OCI-LY7 (cell line): ENCODE data around the gene FUT3. TPM values are rescaled to one million over a fixed set of nuclear protein-coding genes. Genes with fewer than 3 reads are reported as not detected.

Experiments
- BruUV-seq: library from RNA; stranded (reverse); fragments of 400-500 nt; replicated peaks from 2 replicates; lab custom pipeline; 2021; lab: Mats Ljungman, UMichigan
- CTCF ChIA-PET: fragments of 300-600 bp; sonication (Branson Sonifier 250); formaldehyde crosslinking; loops from one replicate; lab custom pipeline; 2022; ENCODE audit warnings: antibody characterized with exemption; ENCODE audit not compliant: unreplicated experiment; lab: Charles Lee
- POLR2A ChIA-PET: fragments of 300-600 bp; sonication (Branson Sonifier 250); formaldehyde crosslinking; loops from one replicate; lab custom pipeline; 2022; ENCODE audit warnings: antibody characterized with exemption; lab: Charles Lee
- DNase-seq: peaks from one replicate; pipeline ENCODE4 v3.0.0-alpha.2; 2015; ENCODE audit warnings: low spot score
- H2AFZ ChIP-seq: fragments of 200-600 bp; sonication (generic), shearing (Covaris generic); 2 replicates; pipeline ENCODE4 v1.6.1; 2014; ENCODE audit warnings: mild to moderate bottlenecking, antibody characterized with exemption, low read length, moderate library complexity
- H3K27ac ChIP-seq: fragments of 200-600 bp; sonication (generic); 2 replicates; pipeline ENCODE4 v1.5.1; 2014; ENCODE audit warnings: mixed run types, low read depth, mild to moderate bottlenecking, moderate library complexity, low read length, inconsistent platforms; ENCODE audit not compliant: poor library complexity, severe bottlenecking
- H3K36me3 ChIP-seq: fragments of 200-600 bp; sonication (generic); 2 replicates; pipeline ENCODE4 v1.6.1; 2014; ENCODE audit warnings: mild to moderate bottlenecking, antibody characterized with exemption, low read length, moderate library complexity, mixed read lengths; ENCODE audit not compliant: insufficient read depth
- H3K4me1 ChIP-seq: fragments of 200-600 bp; sonication (generic); 2 replicates; pipeline ENCODE4 v1.5.1; 2014; ENCODE audit warnings: mild to moderate bottlenecking, low read length; ENCODE audit not compliant: insufficient read depth, poor library complexity, severe bottlenecking
- H3K4me2 ChIP-seq: fragments of 200-600 bp; sonication (generic); 2 replicates; pipeline ENCODE4 v1.6.1; 2014; ENCODE audit warnings: mild to moderate bottlenecking, low read length
- H3K4me3 ChIP-seq: fragments of 200-600 bp; sonication (generic); 2 replicates; pipeline ENCODE4 v1.5.1; 2014; ENCODE audit warnings: mild to moderate bottlenecking, low read depth, low read length; ENCODE audit not compliant: poor library complexity, severe bottlenecking
- H3K79me2 ChIP-seq: fragments of 200-600 bp; sonication (generic); 2 replicates; pipeline ENCODE4 v1.6.1; 2016; ENCODE audit warnings: low read depth, mild to moderate bottlenecking, low read length, moderate library complexity, mixed read lengths; ENCODE audit not compliant: insufficient read depth
- H3K9me2 ChIP-seq: fragments of 200-600 bp; sonication (generic); 2 replicates; pipeline ENCODE4 v1.6.1; 2016; ENCODE audit warnings: mild to moderate bottlenecking, low read length, mixed read lengths; ENCODE audit not compliant: insufficient read depth
- H3K9me3 ChIP-seq: fragments of 200-600 bp; sonication (generic); 2 replicates; pipeline ENCODE4 v1.6.1; 2014; ENCODE audit warnings: mild to moderate bottlenecking, mixed run types, low read length, mixed read lengths
- H4K20me1 ChIP-seq: fragments of 200-600 bp; sonication (generic); 2 replicates; pipeline ENCODE4 v1.6.1; 2014; ENCODE audit warnings: mild to moderate bottlenecking, antibody characterized with exemption, low read length, moderate library complexity, mixed read lengths; ENCODE audit not compliant: insufficient read depth
- EZH2phosphoT487 ChIP-seq: fragments of 200-600 bp; sonication (generic); IDR thresholded peaks from 2 replicates; pipeline ENCODE4 v1.6.1; 2018; ENCODE audit warnings: low read depth, borderline replicate concordance, mild to moderate bottlenecking, mixed run types, antibody characterized with exemption, low read length, moderate library complexity, mixed read lengths
- intact Hi-C: fragments of 100-400 bp; cut with micrococcal nuclease; formaldehyde crosslinking; loops from one replicate; pipeline ENCODE4 v1.10.0; 2022; ENCODE audit not compliant: unreplicated experiment
- total RNA-seq, 2 experiments: library from RNA; depleted of rRNA in 1 of 2; stranded (reverse); fragments of >200 nt in 1 of 2; shearing (Covaris generic) in 1 of 2; gene quantifications; 2 replicates each; pipeline ENCODE4 v1.2.3, GENCODE V29; 2014 to 2022
- TF ChIP-seq, protein P1 (sequence below): fragments of 200-600 bp; sonication (generic); conservative IDR thresholded peaks from 2 replicates; pipeline ENCODE4 v1.5.1; 2014; ENCODE audit warnings: mild to moderate bottlenecking, antibody characterized with exemption, low read length, moderate library complexity, mixed read lengths

Gene FUT3
- total RNA-seq, 2 experiments from 2014 or later = 0.47 TPM; not detected in 1

DNA sequence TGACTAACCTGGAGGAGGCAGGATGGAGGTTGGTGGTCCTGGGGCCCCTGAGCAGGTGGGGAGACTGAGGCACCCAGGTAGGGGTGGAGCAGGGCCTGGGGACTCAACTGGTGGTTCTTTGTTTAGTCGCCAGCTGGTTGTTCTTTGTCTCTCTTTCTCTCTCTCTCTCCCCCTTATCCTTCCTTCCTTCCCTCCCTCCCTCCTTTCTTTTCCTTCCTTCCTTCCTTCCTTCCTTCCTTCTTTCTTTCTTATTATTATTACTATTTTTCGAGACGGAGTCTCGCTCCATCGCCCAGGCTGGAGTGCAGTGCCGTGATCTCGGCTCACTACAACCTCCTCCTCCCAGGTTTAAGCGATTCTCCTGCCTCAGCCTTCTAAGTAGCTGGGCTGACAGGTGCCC, 53.0 kb downstream of the FUT3 start:
- no TSS peak for BruUV-seq
- no peak overlapping the region for H3K27ac ChIP-seq
- H3K4me1 ChIP-seq = no peaks in the 10 kb centered on the region
- no peaks in the 10 kb centered on the region for H3K9me2 ChIP-seq
- no peaks in the 10 kb centered on the region for H3K9me3 ChIP-seq
- no peaks in the 10 kb centered on the region for H4K20me1 ChIP-seq
- no peak overlapping the region for H3K4me2 ChIP-seq
- POLR2A ChIA-PET = no interaction called here
- no peak for DNase-seq
- TF ChIP-seq, protein P1, sequence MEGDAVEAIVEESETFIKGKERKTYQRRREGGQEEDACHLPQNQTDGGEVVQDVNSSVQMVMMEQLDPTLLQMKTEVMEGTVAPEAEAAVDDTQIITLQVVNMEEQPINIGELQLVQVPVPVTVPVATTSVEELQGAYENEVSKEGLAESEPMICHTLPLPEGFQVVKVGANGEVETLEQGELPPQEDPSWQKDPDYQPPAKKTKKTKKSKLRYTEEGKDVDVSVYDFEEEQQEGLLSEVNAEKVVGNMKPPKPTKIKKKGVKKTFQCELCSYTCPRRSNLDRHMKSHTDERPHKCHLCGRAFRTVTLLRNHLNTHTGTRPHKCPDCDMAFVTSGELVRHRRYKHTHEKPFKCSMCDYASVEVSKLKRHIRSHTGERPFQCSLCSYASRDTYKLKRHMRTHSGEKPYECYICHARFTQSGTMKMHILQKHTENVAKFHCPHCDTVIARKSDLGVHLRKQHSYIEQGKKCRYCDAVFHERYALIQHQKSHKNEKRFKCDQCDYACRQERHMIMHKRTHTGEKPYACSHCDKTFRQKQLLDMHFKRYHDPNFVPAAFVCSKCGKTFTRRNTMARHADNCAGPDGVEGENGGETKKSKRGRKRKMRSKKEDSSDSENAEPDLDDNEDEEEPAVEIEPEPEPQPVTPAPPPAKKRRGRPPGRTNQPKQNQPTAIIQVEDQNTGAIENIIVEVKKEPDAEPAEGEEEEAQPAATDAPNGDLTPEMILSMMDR = no peak
- TF ChIP-seq EZH2phosphoT487 = no peak
- intact Hi-C loops = loop anchor here (10.0 kb wide), 1 partner anchor 173 kb away; the partner anchor contains the start of genes SAFB and SAFB2
- no peak overlapping the region for H2AFZ ChIP-seq
- no peaks in the 10 kb centered on the region for H3K79me2 ChIP-seq
- no peaks in the 10 kb centered on the region for H3K36me3 ChIP-seq
- no peak overlapping the region for H3K4me3 ChIP-seq
- CTCF ChIA-PET = no interaction called here

DNA sequence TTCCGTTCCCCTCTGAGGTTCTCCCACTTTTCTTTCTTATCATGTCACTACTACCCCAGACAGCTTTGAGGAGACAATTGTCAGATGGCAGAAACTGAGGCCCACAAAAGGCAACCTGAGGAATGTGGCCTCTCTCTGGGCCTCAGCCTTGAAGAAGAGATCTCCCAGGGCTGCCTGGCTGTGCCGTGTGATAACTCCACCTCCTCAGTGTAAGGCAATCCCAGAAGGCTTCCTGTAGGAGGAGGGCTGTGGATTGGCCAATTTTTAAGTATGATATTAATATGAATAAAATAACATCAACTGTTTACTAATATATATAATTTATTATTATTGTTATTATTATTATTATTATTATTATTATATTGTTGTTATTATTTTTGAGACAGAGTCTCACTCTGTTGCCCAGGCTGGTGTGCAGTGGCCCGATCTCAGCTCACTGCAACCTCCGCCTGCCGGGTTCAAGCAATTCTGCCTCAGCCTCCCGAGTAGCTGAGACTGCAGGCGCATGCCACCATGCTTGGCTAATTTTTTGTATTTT, 55.8 kb downstream of the FUT3 start:
- no peaks in the 10 kb centered on the region for H3K9me2 ChIP-seq
- H3K4me2 ChIP-seq = no peak overlapping the region
- H3K4me1 ChIP-seq = peaks cover 3% of the 10 kb centered on the region
- H3K27ac ChIP-seq = no peak overlapping the region
- no peak overlapping the region for H3K4me3 ChIP-seq
- intact Hi-C loops = loop anchor here (10.0 kb wide), 1 partner anchor 171 kb away; the partner anchor contains the start of genes SAFB and SAFB2
- no peak for DNase-seq
- no TSS peak for BruUV-seq
- ChIA-PET POLR2A (no interaction called here), CTCF (no interaction called here)
- TF ChIP-seq, protein P1 = no peak
- no peak for TF ChIP-seq EZH2phosphoT487
- H3K9me3 ChIP-seq = no peaks in the 10 kb centered on the region
- H2AFZ ChIP-seq = no peak overlapping the region
- H3K79me2 ChIP-seq = no peaks in the 10 kb centered on the region
- no peaks in the 10 kb centered on the region for H4K20me1 ChIP-seq
- H3K36me3 ChIP-seq = no peaks in the 10 kb centered on the region

DNA sequence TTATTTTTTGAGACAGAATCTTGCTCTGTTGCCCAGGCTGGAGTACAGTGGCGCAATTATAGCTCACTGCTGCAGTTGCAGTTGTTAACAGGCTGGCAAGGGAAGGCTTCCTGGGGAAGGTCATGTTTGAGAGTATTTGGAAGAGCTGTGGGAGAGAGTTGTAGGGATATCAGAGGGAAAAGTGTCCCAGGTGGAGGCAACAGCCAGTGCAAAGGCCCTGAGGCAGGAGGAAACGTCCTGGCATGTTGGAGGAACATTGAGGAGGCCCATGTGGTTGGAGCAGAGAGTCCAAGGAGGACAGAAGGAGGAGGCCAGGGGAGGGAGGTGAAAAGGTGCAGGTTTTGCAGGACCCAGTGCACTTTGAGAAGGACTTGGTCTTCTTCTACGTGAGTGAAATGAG, 58.1 kb downstream of the FUT3 start:
- intact Hi-C loops = loop anchor here (10.0 kb wide), 1 partner anchor 168 kb away; the partner anchor contains the start of genes SAFB and SAFB2
- no TSS peak for BruUV-seq
- peaks cover 9% of the 10 kb centered on the region for H3K4me1 ChIP-seq
- no peaks in the 10 kb centered on the region for H3K9me2 ChIP-seq
- H3K9me3 ChIP-seq = no peaks in the 10 kb centered on the region
- no peak overlapping the region for H3K4me2 ChIP-seq
- ChIA-PET CTCF (no interaction called here), POLR2A (no interaction called here)
- no peaks in the 10 kb centered on the region for H4K20me1 ChIP-seq
- no peak overlapping the region for H3K4me3 ChIP-seq
- no peak for DNase-seq
- no peak for TF ChIP-seq EZH2phosphoT487
- TF ChIP-seq, protein P1 = no peak
- H3K36me3 ChIP-seq = peaks cover 22% of the 10 kb centered on the region
- H3K79me2 ChIP-seq = peaks cover 7% of the 10 kb centered on the region; the same call in 1 of the 2 replicates
- H3K27ac ChIP-seq = no peak overlapping the region
- H2AFZ ChIP-seq = no peak overlapping the region
